Esophagus (tissue), 2 donors: ENCODE data around the gene GRIK2. TPM values are rescaled to one million over a fixed set of nuclear protein-coding genes. Genes with fewer than 3 reads are reported as not detected.

Source experiments
- H3K27ac ChIP-seq, 2 donors: one replicate each; pipeline ENCODE4 v1.5.1; 2013; ENCODE audit warnings: low read depth in 2 of 2, mild to moderate bottlenecking in 2 of 2, inconsistent platforms in 1 of 2, low read length in 1 of 2, moderate library complexity in 1 of 2
- H3K27me3 ChIP-seq, 2 donors: one replicate each; pipeline ENCODE4 v1.6.1; 2013; ENCODE audit warnings: low read length in 2 of 2, control low read depth in 1 of 2, mild to moderate bottlenecking in 1 of 2; ENCODE audit not compliant: insufficient read depth in 2 of 2, control insufficient read depth in 1 of 2
- H3K36me3 ChIP-seq, 2 donors: one replicate each; pipeline ENCODE4 v1.6.1; 2013; ENCODE audit warnings: low read length in 1 of 2; ENCODE audit not compliant: control insufficient read depth in 2 of 2, insufficient read depth in 2 of 2
- H3K4me1 ChIP-seq, 2 donors: one replicate each; pipeline ENCODE4 v1.6.1; 2013; ENCODE audit warnings: low read length in 1 of 2; ENCODE audit not compliant: control insufficient read depth in 2 of 2, insufficient read depth in 2 of 2
- H3K4me3 ChIP-seq, 2 donors: one replicate each; pipeline ENCODE4 v1.5.1; 2013; ENCODE audit warnings: low read length in 2 of 2, mild to moderate bottlenecking in 2 of 2, low read depth in 1 of 2, moderate library complexity in 1 of 2
- H3K9me3 ChIP-seq, 2 donors: one replicate each; pipeline ENCODE4 v1.6.1; 2013; ENCODE audit warnings: mild to moderate bottlenecking in 2 of 2, low read depth in 1 of 2, low read length in 1 of 2, moderate library complexity in 1 of 2; ENCODE audit not compliant: control insufficient read depth in 2 of 2, insufficient read depth in 1 of 2
- WGBS, 2 donors: extraction: QIAGEN DNeasy Blood & Tissue Kit; methylation state at CpG; one replicate each; pipeline ENCODE4 v1.1.7; 2013; 5-methylcytosine and 5-hydroxymethylcytosine counted together
- polyA plus RNA-seq, 2 donors: library from polyadenylated mRNA; stranded (reverse); fragments of 200-250 nt; gene quantifications; one replicate each; pipeline ENCODE4 v1.2.3, GENCODE V29; 2013
- donor health status: healthy with polysubstance abuse.
- donor health status: Bipolar disorder and iron deficiency.

GRIK2 gene
- polyA plus RNA-seq, 2 donors, result 0.06 to 0.08 TPM

GRCh38 chr6:101541894-101542293, 148.4 kb downstream of the GRIK2 start:
- Histone ChIP-seq H3K27me3 (no peaks in the 10 kb centered on the region), H3K4me3 (no peak overlapping the region), H3K36me3 (no peaks in the 10 kb centered on the region), H3K4me1 (no peaks in the 10 kb centered on the region), H3K9me3 (no peaks in the 10 kb centered on the region), H3K27ac (no peak overlapping the region)
- 71 to 82% methylated on average over 2 of the region's 2 CpGs for WGBS, 2 donors

DNA sequence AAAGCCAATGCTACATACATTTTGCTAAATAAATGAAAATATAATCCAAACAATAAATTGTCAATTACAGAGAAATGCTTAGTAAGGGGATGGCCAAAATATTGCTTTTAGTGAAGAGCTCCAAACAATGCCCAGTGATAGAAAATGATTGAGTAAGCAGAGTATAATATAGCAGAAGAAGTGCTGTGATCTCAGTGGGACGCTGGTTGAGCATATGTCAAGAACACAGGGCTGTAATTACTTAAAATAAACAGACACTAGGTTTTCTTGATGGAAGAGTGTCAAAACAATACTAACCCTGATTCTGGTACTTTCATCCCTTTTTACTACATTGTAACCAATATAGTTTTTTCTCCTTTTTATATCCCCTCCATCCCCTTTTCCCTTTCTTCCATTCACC, 150.3 kb downstream of the GRIK2 start:
- Histone ChIP-seq H3K9me3 (no peaks in the 10 kb centered on the region), H3K4me1 (no peaks in the 10 kb centered on the region), H3K27me3 (no peaks in the 10 kb centered on the region), H3K36me3 (no peaks in the 10 kb centered on the region), H3K27ac (no peak overlapping the region), H3K4me3 (no peak overlapping the region)
- 60 to 70% methylated on average over 1 of the region's 1 CpG for WGBS, 2 donors

DNA sequence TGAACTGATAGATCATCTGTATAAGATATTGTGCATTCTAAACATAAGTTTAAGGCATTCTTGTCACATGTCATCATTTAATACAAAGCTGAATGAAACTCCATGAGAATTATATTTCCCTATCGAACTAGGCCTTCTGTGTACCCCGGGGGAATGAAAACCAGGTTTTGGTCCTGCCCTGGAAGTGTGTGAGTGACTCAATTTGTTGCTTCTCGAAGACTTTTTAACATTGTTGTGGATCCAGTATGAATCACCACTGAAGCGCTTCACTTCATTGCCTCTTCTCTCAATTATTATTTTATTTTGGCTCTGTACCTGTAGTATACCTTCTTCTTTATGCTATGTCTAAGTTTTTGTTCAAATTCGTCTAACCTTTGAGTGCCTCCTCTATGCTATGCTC, 150.8 kb downstream of the GRIK2 start:
- no peaks in the 10 kb centered on the region for H3K36me3 ChIP-seq
- 65 to 71% methylated on average over 5 of the region's 5 CpGs for WGBS, 2 donors
- H3K27me3 ChIP-seq, result no peaks in the 10 kb centered on the region

DNA sequence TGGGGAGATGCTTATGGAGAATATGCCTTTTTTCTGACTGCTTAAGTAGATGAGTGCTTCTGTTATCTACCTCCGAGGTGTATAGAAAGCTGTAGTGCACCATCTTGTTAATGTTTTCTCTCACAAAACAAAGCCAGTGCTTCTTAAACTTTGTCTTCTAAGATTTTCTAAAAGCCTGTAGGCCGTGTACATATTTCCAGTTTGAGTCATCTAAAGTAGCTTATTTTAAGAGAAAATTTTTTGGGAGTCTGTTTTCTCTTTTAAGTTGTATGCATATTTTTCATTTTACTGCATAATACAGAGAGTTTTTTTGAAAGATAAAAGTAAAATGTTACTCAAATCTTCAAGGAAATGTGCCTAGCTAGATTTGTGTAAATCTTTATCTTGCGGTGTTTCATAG, 151.7 kb downstream of the GRIK2 start:
- 60 to 69% methylated on average over 3 of the region's 3 CpGs for WGBS, 2 donors
- Histone ChIP-seq H3K36me3 (no peaks in the 10 kb centered on the region), H3K4me1 (no peaks in the 10 kb centered on the region), H3K27me3 (no peaks in the 10 kb centered on the region), H3K4me3 (no peak overlapping the region), H3K27ac (no peak overlapping the region), H3K9me3 (no peaks in the 10 kb centered on the region)

More for the DNA sequence above, 150.8 kb downstream of the GRIK2 start:
- Histone ChIP-seq H3K4me3 (no peak overlapping the region), H3K9me3 (no peaks in the 10 kb centered on the region), H3K27ac (no peak overlapping the region), H3K4me1 (no peaks in the 10 kb centered on the region)

DNA sequence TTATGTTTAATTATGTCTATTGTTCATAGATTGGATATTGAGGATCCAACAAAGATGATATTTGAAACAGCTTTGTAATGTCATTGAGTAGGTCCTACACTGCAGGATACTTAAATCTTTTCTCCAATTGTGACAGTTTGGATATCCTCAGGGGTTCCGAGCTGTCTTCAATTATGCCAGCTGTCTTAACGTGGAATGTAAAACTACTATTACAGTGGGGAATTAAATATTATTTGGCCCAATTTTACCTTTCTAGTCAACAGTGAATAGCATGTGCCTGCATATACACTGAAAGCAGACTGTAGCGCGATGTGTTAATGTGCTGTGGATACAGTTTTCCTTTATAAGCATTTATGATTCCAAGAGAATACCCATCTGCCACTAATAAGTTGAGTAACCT, 156.9 kb downstream of the GRIK2 start:
- H3K4me3 ChIP-seq, result no peak overlapping the region
- no peaks in the 10 kb centered on the region for H3K36me3 ChIP-seq
- H3K4me1 ChIP-seq, result no peaks in the 10 kb centered on the region
- H3K27me3 ChIP-seq, result no peaks in the 10 kb centered on the region
- no peak overlapping the region for H3K27ac ChIP-seq
- no peaks in the 10 kb centered on the region for H3K9me3 ChIP-seq
- 91 to 93% methylated on average over 4 of the region's 4 CpGs for WGBS, 2 donors

DNA sequence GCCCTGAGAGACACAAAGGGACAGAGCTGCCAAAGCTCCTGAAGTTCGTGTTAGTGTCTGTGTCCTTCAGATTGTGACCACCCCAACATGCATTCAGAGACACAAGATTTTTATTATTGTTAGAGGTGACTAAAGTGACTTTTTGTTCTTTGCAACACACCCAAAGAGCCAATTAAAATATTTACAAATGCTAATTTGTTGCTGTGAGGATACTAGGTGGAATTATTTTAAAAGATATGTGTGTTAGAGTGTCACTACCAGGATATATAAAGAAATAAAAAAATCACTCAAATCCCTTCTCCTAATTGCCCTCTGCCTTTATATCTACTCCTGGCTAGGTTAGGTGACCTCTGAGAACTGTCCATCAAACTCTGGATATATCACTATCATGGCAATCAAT, 160.7 kb downstream of the GRIK2 start:
- WGBS, 2 donors, result 65 to 68% methylated on average over 1 of the region's 1 CpG
- no peaks in the 10 kb centered on the region for H3K27me3 ChIP-seq
- H3K9me3 ChIP-seq, result no peaks in the 10 kb centered on the region
- no peak overlapping the region for H3K27ac ChIP-seq
- H3K4me3 ChIP-seq, result no peak overlapping the region
- H3K36me3 ChIP-seq, result no peaks in the 10 kb centered on the region
- H3K4me1 ChIP-seq, result no peaks in the 10 kb centered on the region

DNA sequence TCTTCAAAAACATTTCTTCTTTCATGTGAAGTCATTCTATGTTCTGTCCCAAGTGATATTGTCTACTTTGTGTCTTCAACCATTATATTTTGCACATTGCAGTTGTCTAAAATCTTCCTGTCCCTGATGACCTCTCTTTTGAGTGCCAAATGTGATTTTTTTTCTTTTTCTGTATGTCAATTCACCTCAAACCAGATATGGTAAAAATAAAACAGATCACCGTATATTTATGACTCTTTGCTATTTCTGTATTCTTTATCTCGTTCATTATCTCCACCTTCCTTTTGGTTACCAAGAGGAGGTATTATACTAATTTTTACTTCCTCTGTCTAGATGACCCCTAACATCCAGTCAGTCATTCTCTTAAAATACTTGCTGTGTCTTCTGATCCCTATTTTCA, 165.2 kb downstream of the GRIK2 start:
- Histone ChIP-seq H3K4me3 (no peak overlapping the region), H3K27ac (no peak overlapping the region), H3K27me3 (no peaks in the 10 kb centered on the region), H3K36me3 (no peaks in the 10 kb centered on the region), H3K9me3 (no peaks in the 10 kb centered on the region), H3K4me1 (no peaks in the 10 kb centered on the region)
- WGBS, 2 donors, result 76 to 84% methylated on average over 2 of the region's 2 CpGs

DNA sequence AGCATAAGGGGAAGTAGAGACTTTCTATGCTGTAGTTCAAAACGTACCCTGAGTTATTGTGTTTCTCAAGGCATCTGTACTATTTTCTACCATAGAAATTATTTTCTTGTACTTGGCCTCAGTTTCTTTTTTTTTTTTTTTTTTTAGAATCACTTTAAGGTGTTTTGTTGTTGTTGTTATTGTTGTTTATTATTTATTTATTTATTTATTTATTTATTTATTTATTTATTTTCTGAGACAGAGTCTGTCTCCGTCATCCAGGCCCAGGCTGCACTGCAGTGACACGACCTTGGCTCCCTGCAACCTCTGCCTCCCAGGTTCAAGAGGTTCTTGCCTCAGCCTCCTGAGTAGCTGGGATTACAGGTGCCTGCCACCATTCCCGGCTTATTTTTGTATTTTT, 179.1 kb downstream of the GRIK2 start:
- no peaks in the 10 kb centered on the region for H3K4me1 ChIP-seq
- 85 to 86% methylated on average over 4 of the region's 4 CpGs for WGBS, 2 donors
- no peaks in the 10 kb centered on the region for H3K27me3 ChIP-seq
- no peaks in the 10 kb centered on the region for H3K9me3 ChIP-seq
- no peak overlapping the region for H3K4me3 ChIP-seq
- H3K27ac ChIP-seq, result no peak overlapping the region
- no peaks in the 10 kb centered on the region for H3K36me3 ChIP-seq

DNA sequence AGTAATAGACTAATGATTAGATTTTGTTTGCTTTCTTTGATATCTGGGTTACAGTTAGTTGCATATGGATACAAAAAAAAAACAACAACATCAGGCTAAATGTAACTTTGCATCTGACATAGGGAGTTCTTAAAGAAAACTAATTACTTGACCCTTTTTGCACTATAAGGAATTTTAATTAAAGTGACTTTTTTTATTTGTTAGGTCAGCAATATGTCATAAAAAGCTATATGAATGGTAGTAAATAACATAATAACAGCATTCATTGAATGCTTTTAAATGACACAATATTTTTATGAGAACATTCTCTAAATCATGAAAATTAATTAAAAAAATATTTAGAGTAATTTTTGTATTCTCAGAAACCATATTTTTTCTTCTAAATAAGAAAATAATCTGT, 183.6 kb downstream of the GRIK2 start:
- Histone ChIP-seq H3K36me3 (no peaks in the 10 kb centered on the region), H3K4me1 (no peaks in the 10 kb centered on the region), H3K4me3 (no peak overlapping the region), H3K27me3 (no peaks in the 10 kb centered on the region), H3K27ac (no peak overlapping the region), H3K9me3 (no peaks in the 10 kb centered on the region)

- WGBS, 2 donors, result 74% methylated on average over 1 of the region's 1 CpG
- Histone ChIP-seq H3K27me3 (no peaks in the 10 kb centered on the region), H3K4me1 (no peaks in the 10 kb centered on the region), H3K4me3 (no peak overlapping the region), H3K27ac (no peak overlapping the region), H3K36me3 (no peaks in the 10 kb centered on the region), H3K9me3 (no peaks in the 10 kb centered on the region)
Measured at GRCh38 chr6:101578306-101578705, 184.8 kb downstream of the GRIK2 start.
